Umbilical cord (tissue), 2 donors: Measurements from ENCODE around the gene TBX19. TPM values are rescaled to one million over a fixed set of nuclear protein-coding genes. Genes with fewer than 3 reads are reported as not detected.
A peak's percentile ranks its signal among the peaks of the same experiment; 100 is the strongest.

ENCODE experiments used
- DNase-seq: peaks from one replicate; pipeline ENCODE4 v3.0.0-alpha.2; 2015; ENCODE audit warnings: low spot score
- total RNA-seq: library from RNA; depleted of rRNA; stranded (reverse); fragments of >200 nt; gene quantifications from one replicate; pipeline ENCODE4 v1.2.3, GENCODE V29; 2014; ENCODE audit warnings: low replicate concordance; ENCODE audit not compliant: insufficient read depth

Gene TBX19
- 0.72 TPM for total RNA-seq

DNA sequence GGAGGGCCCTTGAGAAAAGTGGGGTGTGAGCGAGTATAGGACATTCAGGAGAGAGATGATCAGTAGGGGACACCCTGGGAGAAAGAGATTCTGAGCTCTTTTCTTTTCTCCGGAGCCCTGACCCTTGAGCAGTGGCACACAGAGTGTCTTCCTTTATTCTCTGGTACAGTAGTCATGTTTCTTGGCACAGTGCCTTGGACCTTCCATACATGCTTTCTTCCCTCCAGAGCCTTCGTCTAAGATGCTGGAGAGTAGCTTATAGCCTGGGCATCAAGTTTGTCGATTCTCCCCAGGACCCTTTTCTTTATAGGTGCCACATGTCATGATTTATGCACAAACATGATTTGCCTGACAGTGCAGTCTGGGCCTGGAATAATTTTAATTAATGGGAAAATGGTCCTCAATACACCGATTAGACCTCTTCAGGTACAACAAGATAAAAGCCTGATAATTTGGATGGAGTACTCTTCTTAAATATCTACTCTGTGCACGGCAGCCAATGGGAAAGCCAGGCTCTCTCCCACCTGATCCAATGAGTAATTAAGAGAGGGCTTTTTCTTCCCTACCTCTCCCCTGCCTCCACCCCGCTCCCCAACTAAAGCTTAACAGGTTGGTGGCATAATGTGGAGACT, at the start of gene TBX19:
Gene TBX19, plus strand, starts transcription at position 582 of the 632 bp plus-strand sequence. CDS start 214 bp downstream, outside the sequence.
- DNase-seq = no peak

GRCh38 chr1:168234846-168235547, 45.7 kb upstream of the TBX19 start:
- no peak for DNase-seq

DNA sequence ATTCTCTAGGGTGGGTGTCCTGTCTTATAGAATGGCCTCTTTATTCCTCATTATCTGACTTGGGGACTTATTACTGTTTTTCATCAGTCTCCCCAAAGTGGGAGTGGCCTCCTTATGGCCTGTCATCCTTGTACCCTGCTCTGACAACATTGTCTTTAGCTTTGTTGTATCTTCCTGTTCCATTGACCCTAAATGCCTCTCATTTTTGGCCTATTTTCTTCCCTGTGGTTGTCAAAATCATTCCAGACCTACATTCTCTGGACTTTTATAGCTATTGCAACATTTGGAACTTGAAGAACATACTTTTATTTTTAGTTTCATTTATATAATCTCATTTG, 45.2 kb upstream of the TBX19 start:
- DNase-seq = no peak

GRCh38 chr1:168235937-168236336, 44.7 kb upstream of the TBX19 start:
- DNase-seq = no peak

DNA sequence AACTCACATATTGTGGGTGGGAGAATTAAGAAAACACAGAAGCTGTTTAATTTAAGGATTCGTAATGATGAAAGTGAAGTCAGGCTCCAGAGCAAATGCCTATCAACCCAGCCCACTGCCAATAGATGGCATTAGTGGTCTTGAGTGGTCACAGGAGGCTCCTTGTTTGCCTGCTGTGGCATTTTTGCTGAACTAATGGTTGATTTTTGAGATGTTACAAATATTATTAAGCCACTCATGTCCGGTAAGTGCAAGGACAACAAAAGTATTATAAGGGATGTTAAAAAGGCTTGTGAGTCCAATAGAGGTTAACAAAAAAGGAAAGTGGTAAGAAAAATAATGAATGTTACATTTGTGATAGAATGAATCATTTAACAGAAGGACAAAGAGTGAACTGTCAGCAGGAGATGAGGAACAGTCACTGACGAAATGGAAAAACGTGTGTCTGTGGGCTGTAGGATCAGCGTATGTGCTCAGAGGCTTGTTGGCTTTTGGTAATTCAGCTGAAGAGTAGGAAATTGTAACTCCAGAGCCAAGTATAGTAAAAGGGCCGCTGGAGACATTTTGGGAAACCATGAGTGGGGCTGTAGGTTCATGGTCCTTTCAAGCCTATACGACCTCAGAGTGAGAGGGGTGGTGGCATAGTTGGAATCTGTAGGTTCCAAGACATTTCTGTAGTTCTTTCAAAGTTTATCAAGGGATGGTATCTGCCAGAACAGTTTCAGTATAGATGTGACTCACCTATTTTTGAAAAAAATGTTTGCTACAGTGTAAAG, 43.7 kb upstream of the TBX19 start:
- DNase-seq = no peak

DNA sequence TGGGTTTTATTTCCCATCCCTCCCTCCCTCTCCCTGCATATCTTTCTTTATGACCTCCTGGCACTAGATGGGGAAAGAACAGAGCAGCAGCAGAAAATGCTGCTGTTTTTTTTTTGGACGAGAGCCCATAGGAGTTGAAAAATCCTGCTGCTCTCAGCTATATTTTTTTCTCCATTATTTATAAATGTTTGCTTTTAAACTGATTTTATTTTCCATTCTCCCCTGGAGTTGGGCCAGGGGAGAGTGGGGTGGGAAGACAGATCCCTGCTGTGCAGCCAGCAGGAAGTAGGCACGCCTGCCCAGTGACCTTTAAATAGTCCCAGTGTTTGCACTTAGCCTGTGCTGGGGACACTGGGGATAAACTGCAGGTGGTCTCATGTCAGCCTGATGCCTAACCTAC, 37.5 kb upstream of the TBX19 start:
- DNase-seq = peak; percentile 83

DNA sequence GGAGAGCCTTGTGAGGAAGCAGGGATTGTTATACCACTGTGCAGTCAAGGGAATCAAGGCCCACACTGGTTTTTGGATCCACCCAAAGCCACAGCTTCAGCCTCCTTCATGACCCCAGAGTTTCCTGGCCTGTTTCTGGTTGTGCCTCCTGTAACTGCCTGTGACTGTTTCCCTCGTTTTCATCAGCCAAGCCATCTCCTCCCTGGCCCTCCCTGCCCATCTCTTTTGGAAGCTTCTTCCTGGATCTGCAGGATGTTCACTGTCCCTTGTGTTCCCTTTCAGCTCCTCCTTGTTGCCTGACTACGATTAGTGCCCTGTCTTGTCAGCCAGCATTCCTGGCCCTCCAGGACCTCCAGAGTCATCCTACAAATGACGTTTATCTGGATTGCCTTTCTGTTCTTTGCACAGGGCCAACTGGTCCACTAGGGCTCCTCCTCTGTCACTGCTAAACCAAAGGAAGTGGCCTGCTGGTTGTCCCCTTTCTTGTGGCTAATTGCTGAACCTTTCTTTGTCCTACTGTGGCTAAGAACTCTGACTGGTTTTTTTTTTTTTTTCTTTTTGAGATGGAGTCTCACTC, 37.0 kb upstream of the TBX19 start:
- DNase-seq = no peak

- DNase-seq = no peak
Measured at GRCh38 chr1:168245042-168245441, 35.6 kb upstream of the TBX19 start.

DNA sequence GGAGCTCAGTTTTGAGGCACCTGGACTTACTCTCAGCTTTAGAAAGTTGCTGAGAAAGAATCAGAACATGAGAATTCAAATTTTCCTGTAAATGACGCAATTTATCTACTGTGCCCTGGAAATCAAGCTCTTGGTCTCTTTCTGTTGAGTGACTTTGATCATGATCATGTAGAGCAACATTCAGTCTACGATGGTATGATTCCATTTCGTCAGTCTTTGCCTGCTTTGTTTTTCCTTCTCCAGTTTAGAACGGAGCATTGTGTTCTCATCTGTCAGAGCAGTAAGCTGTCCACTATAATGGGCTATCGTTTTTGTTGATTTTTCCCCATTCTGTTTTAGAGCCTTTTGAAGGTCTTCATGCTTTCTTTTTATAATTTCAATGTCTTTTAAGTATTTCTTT, 34.2 kb upstream of the TBX19 start:
- DNase-seq = no peak

GRCh38 chr1:168252204-168252733, 28.4 kb upstream of the TBX19 start:
- no peak for DNase-seq

- DNase-seq = no peak
Measured at GRCh38 chr1:168256164-168256563, 24.5 kb upstream of the TBX19 start.

DNA sequence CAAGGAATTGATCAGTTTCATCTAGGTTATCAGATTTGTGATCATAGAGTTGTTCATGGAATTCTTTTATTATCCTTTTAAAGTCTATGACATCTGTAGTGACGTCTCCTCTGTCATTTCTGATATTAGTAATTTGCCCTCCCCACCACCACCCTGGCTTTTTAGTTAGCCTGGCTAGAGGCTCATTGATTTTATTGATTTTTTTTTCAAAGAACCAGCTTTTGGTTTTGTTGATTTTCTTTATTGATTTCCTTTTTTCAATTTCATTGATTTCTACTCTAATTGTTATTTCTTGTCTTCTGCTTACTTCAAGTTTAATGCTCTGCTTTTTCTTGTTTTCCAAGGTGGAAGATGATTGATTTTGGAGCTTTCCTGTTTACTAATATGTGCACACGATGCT, 23.3 kb upstream of the TBX19 start:
- no peak for DNase-seq

GRCh38 chr1:168259567-168259966, 21.1 kb upstream of the TBX19 start:
- DNase-seq = no peak

GRCh38 chr1:168260393-168260792, 20.3 kb upstream of the TBX19 start:
- no peak for DNase-seq

DNA sequence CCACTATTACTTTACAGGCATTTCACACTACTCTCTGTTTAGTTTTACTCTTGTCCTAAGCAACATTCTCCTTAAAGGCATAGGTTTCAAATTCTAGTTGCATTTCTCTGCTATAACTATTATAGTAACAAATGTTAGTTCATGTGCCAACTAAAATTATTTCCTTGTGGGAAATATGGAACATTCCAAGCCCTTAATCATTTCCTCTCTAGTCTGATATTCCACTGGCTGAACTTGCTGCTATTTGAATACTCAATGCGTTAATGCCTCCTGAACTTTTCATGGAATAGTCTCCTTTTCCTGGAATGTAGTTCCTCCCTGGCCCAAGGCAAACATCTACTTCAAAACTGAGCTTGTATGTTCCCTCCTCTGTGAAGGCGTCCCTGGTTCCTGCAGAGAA, 19.3 kb upstream of the TBX19 start:
- DNase-seq = peak; percentile 40

GRCh38 chr1:168263130-168263529, 17.5 kb upstream of the TBX19 start:
- DNase-seq = no peak

GRCh38 chr1:168264296-168264695, 16.4 kb upstream of the TBX19 start:
- no peak for DNase-seq

DNA sequence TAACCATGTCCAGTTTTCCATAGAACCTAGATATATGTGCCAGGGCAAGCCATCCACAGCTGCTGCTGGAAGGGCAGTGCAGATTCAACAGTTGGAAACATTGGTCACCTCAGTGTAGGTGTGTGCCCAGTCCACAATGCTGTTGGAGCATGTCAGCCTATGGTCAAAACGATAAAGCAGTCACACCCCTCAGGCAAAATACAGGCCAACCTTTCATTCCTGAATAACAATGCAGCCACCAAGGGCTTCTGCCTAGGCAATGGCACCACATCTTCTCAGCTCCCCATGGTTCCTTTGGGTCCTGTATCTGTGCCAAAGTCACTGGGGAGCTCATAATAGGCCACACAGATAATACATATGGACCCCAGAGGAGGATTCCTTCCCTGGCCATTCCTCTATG, 15.1 kb upstream of the TBX19 start:
- DNase-seq = no peak

- DNase-seq = no peak
Measured at GRCh38 chr1:168266644-168267186, 14.0 kb upstream of the TBX19 start.

GRCh38 chr1:168271636-168272035, 9.0 kb upstream of the TBX19 start:
- DNase-seq = no peak

DNA sequence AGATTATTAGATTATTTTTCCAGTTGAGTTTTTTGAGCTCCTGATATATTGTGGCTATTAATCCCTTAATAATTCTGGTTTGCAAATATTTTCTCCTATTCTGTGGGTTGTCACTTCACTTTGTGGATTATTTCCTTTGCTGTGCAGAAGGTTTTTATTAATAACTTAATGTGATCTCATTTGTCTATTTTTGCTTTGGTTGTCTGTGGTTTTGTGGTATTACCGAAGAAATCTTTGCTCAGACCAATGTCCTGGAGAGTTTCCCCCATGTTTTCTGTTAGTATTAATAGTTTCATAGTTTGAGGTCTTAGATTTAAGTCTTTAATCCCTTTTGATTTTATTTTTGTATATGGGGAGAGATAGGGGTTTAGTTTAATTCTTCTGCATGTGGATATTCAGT, 7.1 kb upstream of the TBX19 start:
- peak; percentile 27 for DNase-seq

DNA sequence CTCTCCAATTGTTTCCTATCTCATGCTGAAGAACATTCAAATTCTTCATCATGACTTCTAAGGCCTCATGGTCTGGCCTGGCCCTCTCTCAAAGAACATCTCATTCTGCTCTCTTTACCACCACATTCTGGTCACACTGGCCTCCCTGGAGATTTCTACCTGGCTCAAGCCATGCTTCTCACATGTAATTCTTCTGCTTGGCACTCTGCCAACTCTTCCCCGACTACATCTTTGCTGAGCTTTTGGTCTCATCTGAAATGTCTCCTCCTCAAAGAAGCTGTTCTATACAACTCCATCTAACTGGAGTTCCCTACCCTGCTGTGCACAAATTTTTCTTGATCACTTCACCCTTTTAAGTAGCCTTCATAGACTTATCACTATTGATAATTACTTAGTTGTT, 1.4 kb upstream of the TBX19 start:
- DNase-seq = no peak
